GM23338 (cell line): ENCODE measurements around the gene LRRC40. TPM values are rescaled to one million over a fixed set of nuclear protein-coding genes. Genes with fewer than 3 reads are reported as not detected.
A peak's percentile ranks its signal among the peaks of the same experiment; 100 is the strongest.

ENCODE experiments used
- ATAC-seq: fragments of 200-7000 bp; cut with Tn5 transposase; 3 replicates; pipeline ENCODE4 v1.9.1; 2020
- DNase-seq: peaks from one replicate; pipeline ENCODE4 v3.0.0-alpha.2; 2015; ENCODE audit warnings: low spot score
- H2AFZ ChIP-seq: fragments of 200-600 bp; sonication (generic); 2 replicates; pipeline ENCODE4 v1.8.0; 2016; ENCODE audit warnings: antibody characterized with exemption, mild to moderate bottlenecking, moderate library complexity
- H3F3A ChIP-seq: fragments of 200-600 bp; sonication (generic); replicated peaks from 2 replicates; pipeline ENCODE4 v1.8.0; 2017; ENCODE audit warnings: antibody characterized with exemption, mixed run types, low read depth
- H3K27ac ChIP-seq: fragments of 200-600 bp; sonication (generic); 2 replicates; pipeline ENCODE4 v1.6.1; 2016; ENCODE audit warnings: low read depth
- H3K27me3 ChIP-seq: fragments of 200-600 bp; sonication (generic); 2 replicates; pipeline ENCODE4 v1.8.0; 2016; ENCODE audit warnings: mild to moderate bottlenecking, mixed run types, moderate library complexity; ENCODE audit not compliant: insufficient read depth
- H3K36me3 ChIP-seq: fragments of 200-600 bp; sonication (generic); 2 replicates; pipeline ENCODE4 v1.8.0; 2016; ENCODE audit warnings: mild to moderate bottlenecking; ENCODE audit not compliant: insufficient read depth
- H3K4me1 ChIP-seq: fragments of 200-600 bp; sonication (generic); 2 replicates; pipeline ENCODE4 v1.8.0; 2016; ENCODE audit warnings: mild to moderate bottlenecking, moderate library complexity; ENCODE audit not compliant: insufficient read depth
- H3K4me2 ChIP-seq: fragments of 200-600 bp; sonication (generic); 2 replicates; pipeline ENCODE4 v1.7.1; 2017; ENCODE audit warnings: mixed run types
- H3K4me3 ChIP-seq: fragments of 200-600 bp; sonication (generic); 2 replicates; pipeline ENCODE4 v1.6.1; 2016; ENCODE audit warnings: mixed run types
- H3K79me2 ChIP-seq: fragments of 200-600 bp; sonication (generic); replicated peaks from 2 replicates; pipeline ENCODE4 v1.8.0; 2017; ENCODE audit warnings: mild to moderate bottlenecking; ENCODE audit not compliant: insufficient read depth
- H3K9me2 ChIP-seq: fragments of 200-600 bp; sonication (generic); 2 replicates; pipeline ENCODE4 v1.8.0; 2017; ENCODE audit not compliant: insufficient read depth
- H4K20me1 ChIP-seq: fragments of 200-600 bp; sonication (generic); replicated peaks from 2 replicates; pipeline ENCODE4 v1.8.0; 2017; ENCODE audit warnings: mild to moderate bottlenecking; ENCODE audit not compliant: insufficient read depth
- H3K27ac Mint-ChIP-seq: 2 replicates; pipeline ENCODE4 v1.8.0; 2020; ENCODE audit warnings: inconsistent platforms, mild to moderate bottlenecking, moderate library complexity, mixed read lengths
- H3K27me3 Mint-ChIP-seq: 3 replicates; pipeline ENCODE4 v1.8.0; 2022; ENCODE audit warnings: low read depth, mild to moderate bottlenecking, moderate library complexity, mixed read lengths, inconsistent platforms; ENCODE audit not compliant: insufficient read depth, poor library complexity
- H3K36me3 Mint-ChIP-seq: 3 replicates; pipeline ENCODE4 v1.8.0; 2021; ENCODE audit warnings: low read depth, mild to moderate bottlenecking, inconsistent platforms, moderate library complexity, mixed read lengths
- H3K4me1 Mint-ChIP-seq: 3 replicates; pipeline ENCODE4 v1.8.0; 2020; ENCODE audit warnings: mild to moderate bottlenecking, inconsistent platforms, mixed read lengths
- H3K4me3 Mint-ChIP-seq: 3 replicates; pipeline ENCODE4 v1.8.0; 2021; ENCODE audit warnings: moderate library complexity, mild to moderate bottlenecking, inconsistent platforms, mixed read lengths
- H3K9me3 Mint-ChIP-seq: 3 replicates; pipeline ENCODE4 v1.8.0; 2020; ENCODE audit warnings: moderate library complexity, mild to moderate bottlenecking, inconsistent platforms, mixed read lengths
- CREB1 ChIP-seq: fragments of 250-450 bp; sonication (Bioruptor Pico); IDR thresholded peaks from 2 replicates; pipeline ENCODE4 v1.5.0; 2020; ENCODE audit warnings: low read depth, mild to moderate bottlenecking, moderate library complexity
- EZH2 ChIP-seq: fragments of 200-600 bp; sonication (generic); IDR thresholded peaks from one replicate; pipeline ENCODE4 v1.8.0; 2017; ENCODE audit warnings: antibody characterized with exemption, mild to moderate bottlenecking, low read depth; ENCODE audit not compliant: unreplicated experiment
- EZH2phosphoT487 ChIP-seq: fragments of 200-600 bp; sonication (generic); IDR thresholded peaks from one replicate; pipeline ENCODE4 v1.8.1; 2018; ENCODE audit warnings: antibody characterized with exemption; ENCODE audit not compliant: unreplicated experiment
- JUNB ChIP-seq: IDR thresholded peaks from one replicate; pipeline ENCODE4 v1.6.1; 2016; ENCODE audit warnings: antibody characterized with exemption; ENCODE audit not compliant: unreplicated experiment
- NANOG ChIP-seq: IDR thresholded peaks from 2 replicates; pipeline ENCODE4 v1.6.1; 2016; ENCODE audit warnings: antibody characterized with exemption, borderline replicate concordance
- POLR2AphosphoS5 ChIP-seq: IDR thresholded peaks from 2 replicates; pipeline ENCODE4 v1.6.1; 2016; ENCODE audit warnings: antibody characterized with exemption, low read depth
- STAT1 ChIP-seq: IDR thresholded peaks from one replicate; pipeline ENCODE4 v1.6.1; 2016; ENCODE audit warnings: antibody characterized with exemption; ENCODE audit not compliant: unreplicated experiment
- ZNF114 ChIP-seq: fragments of 250-450 bp; sonication (Bioruptor Pico); IDR thresholded peaks from 2 replicates; pipeline ENCODE4 v1.5.0; 2020; ENCODE audit warnings: mild to moderate bottlenecking, moderate library complexity
- ZNF331 ChIP-seq: fragments of 250-450 bp; sonication (Bioruptor Pico); IDR thresholded peaks from 2 replicates; pipeline ENCODE4 v1.5.0; 2020; ENCODE audit warnings: low read depth, mild to moderate bottlenecking, moderate library complexity
- ZNF462 ChIP-seq: fragments of 250-450 bp; sonication (Bioruptor Pico); IDR thresholded peaks from 2 replicates; pipeline ENCODE4 v1.5.0; 2020; ENCODE audit warnings: mild to moderate bottlenecking, moderate library complexity
- polyA plus RNA-seq: library from polyadenylated mRNA; unstranded; fragments of >200 nt; fragmentation: Nextera tagmentation; extraction: Ambion mirVana; gene quantifications from 2 replicates; pipeline ENCODE4 v1.2.1, GENCODE V29; 2016
- total RNA-seq: library from RNA; depleted of rRNA; stranded (reverse); fragments of >200 nt; shearing (Covaris generic); gene quantifications from 2 replicates; pipeline ENCODE4 v1.2.3, GENCODE V29; 2014
- TF ChIP-seq, protein P1 (sequence below): IDR thresholded peaks from one replicate; pipeline ENCODE4 v1.6.1; 2018; ENCODE audit warnings: antibody characterized with exemption; ENCODE audit not compliant: unreplicated experiment
- TF ChIP-seq, protein P2 (sequence below), 2 experiments: fragments of 200-600 bp in 1 of 2; sonication (generic) in 1 of 2; conservative IDR thresholded peaks; 2 replicates each; pipeline versions ENCODE4 v1.5.1 to v1.6.1; 2016 to 2017; ENCODE audit warnings: antibody characterized with exemption in 2 of 2, low read depth in 2 of 2, mild to moderate bottlenecking in 2 of 2, moderate library complexity in 1 of 2
- TF ChIP-seq, protein P3 (sequence below): IDR thresholded peaks from 2 replicates; pipeline ENCODE4 v1.6.1; 2016; ENCODE audit warnings: antibody characterized with exemption

LRRC40 gene
- total and polyA plus RNA-seq, 2 experiments from 2014 or later = 33.9 to 50.5 TPM

- no peaks in the 10 kb centered on the region for H3K4me1 Mint-ChIP-seq
- peak overlapping the region; percentile 12; the same call in 1 of the 2 replicates for H3K27ac ChIP-seq
- H3K36me3 Mint-ChIP-seq = peaks cover 78% of the 10 kb centered on the region
- no peaks in the 10 kb centered on the region for H3K27me3 Mint-ChIP-seq
- no peaks in the 10 kb centered on the region for H3K4me1 ChIP-seq
- no peak overlapping the region for H3K4me3 ChIP-seq
- H3K36me3 ChIP-seq = peaks cover 81% of the 10 kb centered on the region
- no peaks in the 10 kb centered on the region for H3K9me3 Mint-ChIP-seq
- no peak overlapping the region for H3K27ac Mint-ChIP-seq
- no peaks in the 10 kb centered on the region for H3K27me3 ChIP-seq
- H3F3A ChIP-seq = no peaks in the 10 kb centered on the region
- H3K79me2 ChIP-seq = no peaks in the 10 kb centered on the region; the same call in 1 of the 2 replicates
- no peaks in the 10 kb centered on the region for H3K9me2 ChIP-seq
- no peak for DNase-seq
- H3K4me3 Mint-ChIP-seq = no peak overlapping the region
- TF ChIP-seq, protein P1, sequence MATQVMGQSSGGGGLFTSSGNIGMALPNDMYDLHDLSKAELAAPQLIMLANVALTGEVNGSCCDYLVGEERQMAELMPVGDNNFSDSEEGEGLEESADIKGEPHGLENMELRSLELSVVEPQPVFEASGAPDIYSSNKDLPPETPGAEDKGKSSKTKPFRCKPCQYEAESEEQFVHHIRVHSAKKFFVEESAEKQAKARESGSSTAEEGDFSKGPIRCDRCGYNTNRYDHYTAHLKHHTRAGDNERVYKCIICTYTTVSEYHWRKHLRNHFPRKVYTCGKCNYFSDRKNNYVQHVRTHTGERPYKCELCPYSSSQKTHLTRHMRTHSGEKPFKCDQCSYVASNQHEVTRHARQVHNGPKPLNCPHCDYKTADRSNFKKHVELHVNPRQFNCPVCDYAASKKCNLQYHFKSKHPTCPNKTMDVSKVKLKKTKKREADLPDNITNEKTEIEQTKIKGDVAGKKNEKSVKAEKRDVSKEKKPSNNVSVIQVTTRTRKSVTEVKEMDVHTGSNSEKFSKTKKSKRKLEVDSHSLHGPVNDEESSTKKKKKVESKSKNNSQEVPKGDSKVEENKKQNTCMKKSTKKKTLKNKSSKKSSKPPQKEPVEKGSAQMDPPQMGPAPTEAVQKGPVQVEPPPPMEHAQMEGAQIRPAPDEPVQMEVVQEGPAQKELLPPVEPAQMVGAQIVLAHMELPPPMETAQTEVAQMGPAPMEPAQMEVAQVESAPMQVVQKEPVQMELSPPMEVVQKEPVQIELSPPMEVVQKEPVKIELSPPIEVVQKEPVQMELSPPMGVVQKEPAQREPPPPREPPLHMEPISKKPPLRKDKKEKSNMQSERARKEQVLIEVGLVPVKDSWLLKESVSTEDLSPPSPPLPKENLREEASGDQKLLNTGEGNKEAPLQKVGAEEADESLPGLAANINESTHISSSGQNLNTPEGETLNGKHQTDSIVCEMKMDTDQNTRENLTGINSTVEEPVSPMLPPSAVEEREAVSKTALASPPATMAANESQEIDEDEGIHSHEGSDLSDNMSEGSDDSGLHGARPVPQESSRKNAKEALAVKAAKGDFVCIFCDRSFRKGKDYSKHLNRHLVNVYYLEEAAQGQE = no peak
- TF ChIP-seq POLR2AphosphoS5 = no peak
- TF ChIP-seq EZH2 = no peak
- no peak for TF ChIP-seq JUNB
- TF ChIP-seq ZNF462 (CRISPR knock-in tag) = no peak
- TF ChIP-seq STAT1 = no peak
- no peak for TF ChIP-seq NANOG
- TF ChIP-seq ZNF114 (CRISPR knock-in tag) = no peak
- no peak for TF ChIP-seq CREB1 (CRISPR knock-in tag)
- no peak for TF ChIP-seq ZNF331 (CRISPR knock-in tag)
- TF ChIP-seq, protein P2, sequence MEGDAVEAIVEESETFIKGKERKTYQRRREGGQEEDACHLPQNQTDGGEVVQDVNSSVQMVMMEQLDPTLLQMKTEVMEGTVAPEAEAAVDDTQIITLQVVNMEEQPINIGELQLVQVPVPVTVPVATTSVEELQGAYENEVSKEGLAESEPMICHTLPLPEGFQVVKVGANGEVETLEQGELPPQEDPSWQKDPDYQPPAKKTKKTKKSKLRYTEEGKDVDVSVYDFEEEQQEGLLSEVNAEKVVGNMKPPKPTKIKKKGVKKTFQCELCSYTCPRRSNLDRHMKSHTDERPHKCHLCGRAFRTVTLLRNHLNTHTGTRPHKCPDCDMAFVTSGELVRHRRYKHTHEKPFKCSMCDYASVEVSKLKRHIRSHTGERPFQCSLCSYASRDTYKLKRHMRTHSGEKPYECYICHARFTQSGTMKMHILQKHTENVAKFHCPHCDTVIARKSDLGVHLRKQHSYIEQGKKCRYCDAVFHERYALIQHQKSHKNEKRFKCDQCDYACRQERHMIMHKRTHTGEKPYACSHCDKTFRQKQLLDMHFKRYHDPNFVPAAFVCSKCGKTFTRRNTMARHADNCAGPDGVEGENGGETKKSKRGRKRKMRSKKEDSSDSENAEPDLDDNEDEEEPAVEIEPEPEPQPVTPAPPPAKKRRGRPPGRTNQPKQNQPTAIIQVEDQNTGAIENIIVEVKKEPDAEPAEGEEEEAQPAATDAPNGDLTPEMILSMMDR (conservative IDR thresholded peaks at IDR 0.05; ENCODE audit: low read depth in 2 of 2) = no peak
- TF ChIP-seq, protein P3, sequence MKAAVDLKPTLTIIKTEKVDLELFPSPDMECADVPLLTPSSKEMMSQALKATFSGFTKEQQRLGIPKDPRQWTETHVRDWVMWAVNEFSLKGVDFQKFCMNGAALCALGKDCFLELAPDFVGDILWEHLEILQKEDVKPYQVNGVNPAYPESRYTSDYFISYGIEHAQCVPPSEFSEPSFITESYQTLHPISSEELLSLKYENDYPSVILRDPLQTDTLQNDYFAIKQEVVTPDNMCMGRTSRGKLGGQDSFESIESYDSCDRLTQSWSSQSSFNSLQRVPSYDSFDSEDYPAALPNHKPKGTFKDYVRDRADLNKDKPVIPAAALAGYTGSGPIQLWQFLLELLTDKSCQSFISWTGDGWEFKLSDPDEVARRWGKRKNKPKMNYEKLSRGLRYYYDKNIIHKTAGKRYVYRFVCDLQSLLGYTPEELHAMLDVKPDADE = no peak
- TF ChIP-seq EZH2phosphoT487 = no peak
- H3K4me2 ChIP-seq = no peak overlapping the region
- 0 out of 2 replicates have a peak, but pooled peaks cover 5% of the 10 kb centered on the region for H4K20me1 ChIP-seq
- ATAC-seq = no peak
- no peak overlapping the region for H2AFZ ChIP-seq
Measured at GRCh38 chr1:70248729-70249128, 43.4 kb upstream of the LRRC40 start.
